Measurements from ENCODE around the gene PVALEF.

DNA sequence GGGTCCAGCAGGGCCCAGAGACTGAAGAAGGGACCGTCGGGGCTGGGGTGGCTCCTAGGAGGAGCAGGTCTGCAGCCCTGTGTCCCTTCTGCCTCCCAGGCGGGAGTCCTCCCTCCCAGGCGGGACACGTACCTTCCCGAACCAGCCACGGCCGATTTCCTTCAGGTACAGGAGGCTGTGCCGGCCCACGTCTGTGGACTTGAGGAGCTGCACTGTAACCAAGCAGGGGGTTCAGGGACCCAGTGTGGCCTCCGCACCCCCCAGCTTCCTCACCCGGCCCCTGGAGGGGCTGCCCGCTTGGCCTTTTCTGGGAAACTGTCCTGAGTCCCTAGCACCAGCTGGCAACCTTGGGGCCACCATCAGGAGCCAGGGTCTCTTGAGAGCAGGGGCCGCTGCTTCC is 37.0 kb upstream of the PVALEF start:
- TF ChIP-seq, protein P1, sequence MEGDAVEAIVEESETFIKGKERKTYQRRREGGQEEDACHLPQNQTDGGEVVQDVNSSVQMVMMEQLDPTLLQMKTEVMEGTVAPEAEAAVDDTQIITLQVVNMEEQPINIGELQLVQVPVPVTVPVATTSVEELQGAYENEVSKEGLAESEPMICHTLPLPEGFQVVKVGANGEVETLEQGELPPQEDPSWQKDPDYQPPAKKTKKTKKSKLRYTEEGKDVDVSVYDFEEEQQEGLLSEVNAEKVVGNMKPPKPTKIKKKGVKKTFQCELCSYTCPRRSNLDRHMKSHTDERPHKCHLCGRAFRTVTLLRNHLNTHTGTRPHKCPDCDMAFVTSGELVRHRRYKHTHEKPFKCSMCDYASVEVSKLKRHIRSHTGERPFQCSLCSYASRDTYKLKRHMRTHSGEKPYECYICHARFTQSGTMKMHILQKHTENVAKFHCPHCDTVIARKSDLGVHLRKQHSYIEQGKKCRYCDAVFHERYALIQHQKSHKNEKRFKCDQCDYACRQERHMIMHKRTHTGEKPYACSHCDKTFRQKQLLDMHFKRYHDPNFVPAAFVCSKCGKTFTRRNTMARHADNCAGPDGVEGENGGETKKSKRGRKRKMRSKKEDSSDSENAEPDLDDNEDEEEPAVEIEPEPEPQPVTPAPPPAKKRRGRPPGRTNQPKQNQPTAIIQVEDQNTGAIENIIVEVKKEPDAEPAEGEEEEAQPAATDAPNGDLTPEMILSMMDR (IDR thresholded peaks at IDR 0.05): no peak
- TF ChIP-seq SIN3A (IDR thresholded peaks at IDR 0.05; ENCODE audit: borderline replicate concordance, insufficient read depth, low read depth, low read length) (no peak), POLR2AphosphoS5 (IDR thresholded peaks at IDR 0.05; ENCODE audit: low read depth, low read length) (no peak)

Measured in Panc1 (cell line).